GM21526 (cell line): ENCODE results near the gene MIA.
A peak's percentile ranks its signal among the peaks of the same experiment; 100 is the strongest.
"Not testable (repeated sequence)": the region's sequence is repeated elsewhere in the genome, so short reads cannot be mapped to it uniquely, and the experiment has no call there.

Source experiments
- ATAC-seq: cut with Tn5 transposase; IDR thresholded peaks from one replicate; pipeline ENCODE4 v1.9.1; 2021; ENCODE audit warnings: moderate library complexity; ENCODE audit not compliant: unreplicated experiment, low FRiP score

Gene MIA

GRCh38 chr19:40777937-40778705 lies 2.8 kb downstream of the MIA start, which contains the start of gene RAB4B:
Gene RAB4B (plus strand): TSS chr19:40778247. CDS start chr19:40778376, 129 bp downstream.
- peak; percentile 58 for ATAC-seq

- no peak for ATAC-seq
Measured at GRCh38 chr19:40778706-40779284, 3.5 kb downstream of the MIA start.

- no peak for ATAC-seq
Measured at GRCh38 chr19:40780582-40780981, 5.3 kb downstream of the MIA start.

DNA sequence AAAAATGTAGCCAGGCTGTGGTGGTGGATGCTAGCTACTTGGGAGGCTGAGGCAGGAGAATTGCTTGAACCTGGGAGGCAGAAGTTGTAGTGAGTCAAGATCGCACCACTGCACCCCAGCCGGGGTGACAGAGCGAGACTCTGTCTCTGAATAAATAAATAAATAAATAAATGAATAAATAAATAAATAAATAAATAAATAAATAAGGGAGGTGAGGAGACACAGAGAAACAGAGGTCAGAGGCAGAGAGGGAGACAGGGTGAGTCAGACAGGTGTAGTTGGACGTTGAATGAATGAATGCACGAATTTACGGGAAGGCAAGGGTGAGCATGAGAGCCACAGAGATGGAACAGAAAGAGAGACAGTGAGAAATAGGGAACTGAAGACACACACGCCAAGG lies 5.8 kb downstream of the MIA start:
- no peak for ATAC-seq

DNA sequence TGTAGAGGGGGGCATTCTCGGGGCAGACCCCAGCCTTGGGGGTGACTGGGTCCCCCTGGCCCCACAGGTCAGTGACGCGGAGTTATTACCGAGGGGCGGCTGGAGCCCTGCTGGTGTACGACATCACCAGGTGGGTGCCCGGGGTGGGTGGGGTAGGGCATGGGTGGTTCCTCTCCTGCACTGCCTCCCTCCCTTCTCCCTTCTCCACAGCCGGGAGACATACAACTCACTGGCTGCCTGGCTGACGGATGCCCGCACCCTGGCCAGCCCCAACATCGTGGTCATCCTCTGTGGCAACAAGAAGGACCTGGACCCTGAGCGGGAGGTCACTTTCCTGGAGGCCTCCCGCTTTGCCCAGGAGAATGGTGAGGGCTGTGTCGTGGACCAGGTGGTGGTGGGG lies 8.4 kb downstream of the MIA start:
- ATAC-seq: no peak

DNA sequence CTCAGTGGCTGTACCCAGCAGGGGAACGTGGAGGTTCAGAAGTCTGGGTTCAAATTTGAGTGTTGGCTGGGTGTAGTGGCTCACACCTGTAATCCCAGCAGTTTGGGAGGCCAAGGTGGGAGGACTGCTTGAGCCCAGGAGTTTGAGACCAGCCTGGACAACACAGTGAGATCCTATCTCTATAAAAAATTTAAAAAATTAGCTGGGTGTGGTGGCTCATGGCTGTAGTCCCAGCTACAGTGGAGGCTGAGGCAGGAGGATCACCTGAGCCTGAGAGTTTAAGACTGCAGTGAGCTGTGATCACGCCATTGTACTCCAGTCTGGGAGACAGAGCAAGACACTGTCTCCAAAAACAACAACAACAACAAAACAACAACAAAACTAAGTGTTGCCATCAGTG lies 8.8 kb downstream of the MIA start:
- not testable (repeated sequence) for ATAC-seq

DNA sequence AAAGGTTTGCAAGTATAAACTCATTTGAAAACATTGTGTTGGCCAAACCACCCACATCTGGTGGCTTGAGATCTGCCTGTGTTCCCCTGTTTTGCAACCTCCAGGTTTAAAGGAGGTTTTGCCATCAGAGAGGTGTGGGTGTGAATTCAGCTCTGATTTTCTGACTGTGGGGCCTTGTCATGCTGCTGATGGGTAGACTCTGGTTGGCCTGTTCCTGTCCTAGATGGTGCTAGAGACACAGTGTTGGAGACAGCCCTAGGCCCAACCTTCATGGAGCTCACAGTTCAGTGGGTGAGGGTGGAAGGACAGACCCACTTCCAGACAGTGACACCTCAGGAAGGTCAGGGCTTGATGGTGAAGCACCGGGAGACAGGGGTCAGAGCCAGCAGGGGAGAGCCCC lies 10.2 kb downstream of the MIA start:
- ATAC-seq: no peak

DNA sequence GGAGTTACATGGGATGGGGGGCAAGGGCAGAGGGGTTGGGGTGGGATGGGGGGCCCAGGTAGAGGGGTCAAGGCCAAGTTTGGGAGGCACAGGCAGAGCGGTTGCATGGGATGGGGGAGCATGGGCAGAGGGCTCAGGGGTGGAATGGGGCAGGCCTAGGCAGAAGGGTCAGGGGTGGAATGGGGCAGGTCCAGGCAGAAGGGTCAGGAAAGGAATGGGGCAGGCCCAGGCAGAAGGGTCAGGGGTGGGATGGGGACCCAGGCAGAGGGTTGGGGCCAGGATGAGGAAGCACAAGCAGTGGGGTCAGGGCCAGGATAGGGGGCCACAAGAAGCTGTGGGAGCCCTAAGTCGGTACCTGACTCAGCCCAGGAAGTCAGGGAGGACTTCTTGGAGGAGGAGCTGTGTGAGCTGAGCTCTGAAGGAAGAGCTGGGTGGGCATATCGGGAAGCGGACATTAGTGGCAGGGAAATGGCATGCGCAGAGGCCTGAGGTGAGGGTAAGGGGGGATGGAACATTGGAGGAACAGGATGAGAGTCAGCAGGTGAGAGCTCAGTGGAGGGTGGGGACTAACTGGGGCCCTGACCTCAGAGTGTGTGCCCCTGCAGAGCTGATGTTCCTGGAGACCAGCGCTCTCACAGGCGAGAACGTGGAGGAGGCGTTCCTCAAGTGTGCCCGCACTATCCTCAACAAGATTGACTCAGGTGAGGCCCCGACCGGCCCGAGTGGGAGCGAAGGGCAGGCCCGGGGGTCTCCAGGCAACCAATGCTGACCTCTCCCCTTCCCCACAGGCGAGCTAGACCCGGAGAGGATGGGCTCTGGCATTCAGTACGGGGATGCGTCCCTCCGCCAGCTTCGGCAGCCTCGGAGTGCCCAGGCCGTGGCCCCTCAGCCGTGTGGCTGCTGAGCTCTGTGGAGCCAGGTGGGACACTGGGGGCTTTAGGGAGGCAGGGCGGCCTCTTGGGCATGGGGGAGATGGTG lies 11.0 kb downstream of the MIA start:
- no peak for ATAC-seq

DNA sequence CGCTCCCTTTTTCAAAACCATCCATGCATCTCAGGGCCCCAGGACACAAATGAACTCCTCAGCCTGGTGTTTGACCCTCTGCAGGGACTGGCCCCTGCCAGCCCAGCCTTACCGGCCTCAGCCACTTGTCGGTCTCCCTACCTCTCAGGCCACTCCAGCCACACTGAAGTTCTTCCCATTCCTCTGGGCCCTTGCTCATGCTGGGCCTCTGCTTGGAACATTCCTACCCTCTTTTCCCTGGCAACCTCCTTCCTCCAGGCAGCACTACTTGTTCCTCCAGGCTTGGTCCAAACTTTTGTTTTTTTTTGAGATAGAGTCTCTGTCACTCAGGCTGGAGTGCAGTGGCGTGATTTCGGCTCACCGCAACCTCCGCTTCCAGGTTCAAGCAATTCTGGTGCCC lies 16.0 kb downstream of the MIA start:
- ATAC-seq: no peak

DNA sequence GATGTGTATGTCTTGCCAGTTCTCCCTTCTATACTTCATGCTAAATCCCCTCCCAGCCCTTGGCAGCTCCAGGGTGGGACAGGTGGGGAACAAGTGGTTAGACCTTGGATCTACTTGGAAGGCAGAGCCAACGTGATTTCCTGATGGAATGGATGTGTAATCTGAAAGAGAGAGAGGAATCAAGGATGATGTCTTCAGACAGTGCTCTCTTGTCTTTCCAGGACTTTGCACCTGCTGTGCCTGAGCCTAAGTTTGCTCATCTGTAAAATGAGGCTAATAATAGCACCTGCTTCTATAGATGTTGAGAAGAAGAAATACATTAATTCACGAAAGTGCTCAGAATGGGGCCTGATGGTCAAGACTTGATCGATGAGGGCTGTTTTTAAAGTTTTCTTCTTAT lies 16.7 kb downstream of the MIA start:
- ATAC-seq: no peak

DNA sequence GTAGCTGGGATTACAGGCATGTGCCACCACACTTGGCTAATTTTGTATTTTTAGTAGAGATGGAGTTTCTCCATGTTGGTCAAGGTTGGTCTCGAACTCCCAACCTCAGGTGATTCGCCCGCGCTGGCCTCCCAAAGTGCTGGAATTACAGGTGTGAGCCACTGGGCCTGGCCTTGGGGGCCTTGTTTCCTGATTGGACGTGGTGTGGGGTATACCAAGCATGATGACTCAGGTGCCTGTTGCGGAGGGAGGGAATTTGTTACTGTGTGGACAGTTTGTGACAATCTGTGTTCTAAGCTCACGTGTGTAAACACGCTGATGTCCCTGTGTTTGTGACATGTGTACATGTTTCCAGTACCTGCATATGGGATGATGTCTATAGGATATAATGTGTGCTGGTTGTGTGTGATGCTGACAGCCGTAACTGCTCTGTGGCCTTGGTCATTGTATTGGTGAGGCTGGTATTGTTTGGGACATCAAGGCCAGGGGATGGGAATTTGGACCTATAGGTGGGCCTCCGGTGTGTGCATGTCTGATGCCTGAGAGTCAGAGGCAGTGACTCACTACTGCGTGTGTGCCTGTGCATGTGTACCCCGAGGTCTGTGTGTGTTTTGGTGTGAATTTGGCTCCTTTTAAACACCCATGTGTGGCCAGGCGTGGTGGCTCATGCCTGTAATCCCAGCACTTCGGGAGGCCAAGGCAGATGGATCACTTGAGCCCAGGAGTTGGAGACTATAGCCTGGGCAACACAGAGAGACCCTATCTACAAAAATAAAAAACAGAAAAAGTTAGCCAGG lies 22.0 kb downstream of the MIA start:
- no peak for ATAC-seq

DNA sequence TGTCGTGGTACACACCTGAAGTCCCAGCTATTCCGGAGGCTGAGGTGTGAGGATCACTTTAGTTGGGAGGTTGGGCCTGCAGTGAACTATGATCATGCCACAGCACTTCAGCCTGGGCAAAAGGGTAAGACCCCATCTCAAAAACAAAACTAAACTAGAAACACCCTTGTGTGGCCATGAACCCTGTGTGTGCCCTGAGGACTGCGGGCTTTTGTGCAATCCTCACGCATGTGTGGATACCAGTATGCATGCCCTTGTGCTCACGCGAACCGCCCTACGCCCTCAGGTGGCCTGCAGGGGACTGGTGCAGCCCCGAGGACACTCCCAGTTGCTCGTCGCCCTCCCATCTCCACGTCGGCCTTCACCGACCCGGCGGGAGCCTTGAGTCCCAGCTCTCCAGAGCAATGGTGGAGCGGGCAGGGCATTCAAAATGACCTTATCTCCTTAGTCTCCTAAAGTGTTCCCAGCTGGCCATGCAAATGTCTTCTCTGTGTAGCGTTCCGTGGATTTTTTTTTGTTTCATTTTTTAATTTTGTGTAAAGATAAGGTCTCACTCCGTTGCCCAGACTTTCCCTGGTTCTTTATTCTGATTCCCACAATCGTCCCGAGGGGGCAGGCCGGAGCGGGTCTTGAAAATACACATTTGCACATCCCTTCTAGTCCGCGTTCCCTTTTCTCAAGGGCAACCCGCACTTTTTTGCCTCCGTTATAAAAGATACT lies 22.8 kb downstream of the MIA start:
- ATAC-seq: peak; percentile 21

DNA sequence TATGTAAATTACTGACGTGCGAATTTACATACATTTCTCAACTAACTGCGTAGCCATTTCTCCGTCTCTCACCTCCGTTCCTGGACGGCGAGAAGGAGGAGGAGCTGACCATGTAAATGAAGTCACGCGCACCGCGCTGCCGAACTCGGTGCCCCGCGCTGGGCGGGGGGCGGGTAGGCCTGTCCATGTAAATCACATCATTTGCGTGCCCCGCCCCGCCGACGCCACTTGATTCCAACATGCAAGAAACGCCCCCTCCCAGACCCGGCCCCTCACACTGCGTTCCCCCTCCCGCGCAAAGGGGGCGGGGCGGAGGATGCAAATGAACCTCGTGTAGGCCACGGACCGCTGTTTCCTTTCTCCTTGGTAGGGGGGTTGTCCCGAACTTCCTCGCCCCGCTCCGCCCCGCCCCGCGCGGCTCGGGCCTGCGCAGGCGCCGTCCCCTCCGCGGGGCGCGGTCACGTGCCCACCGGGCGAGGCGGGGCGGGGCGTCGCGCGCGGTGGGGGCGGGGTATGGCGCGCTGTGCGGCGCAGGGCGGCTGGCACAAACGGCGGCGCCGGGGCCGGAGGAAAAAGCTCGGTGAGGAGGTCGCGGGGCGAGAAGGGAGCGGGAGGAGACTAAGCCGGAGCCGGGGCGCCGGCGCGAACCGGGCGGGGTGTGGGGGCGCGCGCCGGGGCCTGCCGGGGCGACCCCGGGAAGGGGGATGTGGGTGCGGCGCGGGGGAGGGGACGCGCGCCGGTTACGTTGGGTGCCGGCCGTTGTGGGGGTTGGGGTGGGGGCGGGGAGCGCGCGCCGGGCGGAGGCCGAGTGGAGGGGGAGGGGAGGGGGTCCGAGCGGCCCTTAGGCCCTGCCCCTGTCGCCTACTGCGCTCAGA lies 23.6 kb downstream of the MIA start, which contains the start of gene EGLN2:
EGLN2 (plus strand) TSS at position 509 of the 875 bp plus-strand sequence. CDS start 1,382 bp downstream, outside the sequence.
- ATAC-seq: peak; percentile 59

DNA sequence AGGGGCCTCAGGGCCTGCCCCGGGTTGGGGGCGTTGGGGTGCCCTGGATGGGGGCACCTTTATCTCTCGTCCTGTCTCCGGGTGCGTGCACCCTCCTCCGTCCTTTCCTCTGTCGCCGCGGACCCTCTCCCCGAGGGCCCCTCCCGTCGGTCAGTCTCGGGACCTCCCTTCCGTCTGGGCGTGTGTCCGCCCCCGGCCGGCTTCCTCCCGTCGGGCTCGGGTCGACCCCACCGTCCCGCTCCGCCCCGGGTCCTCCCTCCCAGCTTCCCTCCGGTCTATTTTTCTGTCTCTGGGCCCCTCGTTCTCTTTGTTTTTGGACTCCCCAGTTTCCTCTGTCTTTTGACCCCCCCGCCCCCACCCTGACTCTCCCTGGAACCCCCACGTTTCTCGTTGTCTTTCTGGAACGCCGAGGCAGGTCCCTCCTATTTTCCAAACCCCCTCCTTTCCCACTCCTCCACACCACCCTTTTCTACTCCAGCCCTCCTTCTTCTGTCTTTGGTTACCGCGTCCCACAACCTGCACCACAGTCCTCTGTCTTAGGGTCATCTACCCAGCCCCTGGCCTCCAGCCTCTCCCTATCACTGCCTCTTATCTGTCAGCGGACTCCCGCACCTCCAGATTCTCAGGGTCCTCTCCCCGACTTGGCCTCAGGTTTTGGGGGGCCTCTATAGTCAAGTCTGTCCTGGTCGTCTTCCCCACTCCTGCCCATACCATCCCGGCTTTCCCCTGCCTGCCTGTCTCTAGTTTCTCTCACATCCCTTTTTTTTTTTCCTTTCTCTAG lies 24.4 kb downstream of the MIA start:
- ATAC-seq: no peak

DNA sequence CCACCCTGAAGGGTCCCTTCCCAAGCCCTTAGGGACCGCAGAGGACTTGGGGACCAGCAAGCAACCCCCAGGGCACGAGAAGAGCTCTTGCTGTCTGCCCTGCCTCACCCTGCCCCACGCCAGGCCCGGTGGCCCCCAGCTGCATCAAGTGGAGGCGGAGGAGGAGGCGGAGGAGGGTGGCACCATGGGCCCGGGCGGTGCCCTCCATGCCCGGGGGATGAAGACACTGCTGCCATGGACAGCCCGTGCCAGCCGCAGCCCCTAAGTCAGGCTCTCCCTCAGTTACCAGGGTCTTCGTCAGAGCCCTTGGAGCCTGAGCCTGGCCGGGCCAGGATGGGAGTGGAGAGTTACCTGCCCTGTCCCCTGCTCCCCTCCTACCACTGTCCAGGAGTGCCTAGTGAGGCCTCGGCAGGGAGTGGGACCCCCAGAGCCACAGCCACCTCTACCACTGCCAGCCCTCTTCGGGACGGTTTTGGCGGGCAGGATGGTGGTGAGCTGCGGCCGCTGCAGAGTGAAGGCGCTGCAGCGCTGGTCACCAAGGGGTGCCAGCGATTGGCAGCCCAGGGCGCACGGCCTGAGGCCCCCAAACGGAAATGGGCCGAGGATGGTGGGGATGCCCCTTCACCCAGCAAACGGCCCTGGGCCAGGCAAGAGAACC lies 25.1 kb downstream of the MIA start:
- no peak for ATAC-seq

- no peak for ATAC-seq
Measured at GRCh38 chr19:40800997-40801377, 25.7 kb downstream of the MIA start.
